HEK293 (cell line): Measurements from ENCODE around the gene KCNRG.

Experiments
- KLF9 ChIP-seq: fragments of 450-650 bp; formaldehyde crosslinking; IDR thresholded peaks from 2 replicates; pipeline ENCODE4 v1.5.1; 2016; ENCODE audit warnings: missing biosample characterization, missing genetic modification characterization, low read depth
- RBAK ChIP-seq: fragments of 450-650 bp; formaldehyde crosslinking; IDR thresholded peaks from 2 replicates; pipeline ENCODE4 v1.5.1; 2016; ENCODE audit warnings: missing biosample characterization, missing genetic modification characterization
- SALL2 ChIP-seq: fragments of 450-650 bp; formaldehyde crosslinking; IDR thresholded peaks from 2 replicates; pipeline ENCODE4 v1.5.0; 2017; ENCODE audit warnings: missing biosample characterization, mild to moderate bottlenecking, missing genetic modification characterization, borderline replicate concordance
- SCRT2 ChIP-seq: fragments of 450-650 bp; formaldehyde crosslinking; IDR thresholded peaks from 2 replicates; pipeline ENCODE4 v1.5.1; 2016; ENCODE audit warnings: missing biosample characterization, missing genetic modification characterization
- ZBTB17 ChIP-seq: fragments of 450-650 bp; formaldehyde crosslinking; IDR thresholded peaks from 2 replicates; pipeline ENCODE4 v1.5.1; 2016; ENCODE audit warnings: missing biosample characterization, missing genetic modification characterization
- ZFHX2 ChIP-seq: fragments of 450-650 bp; formaldehyde crosslinking; conservative IDR thresholded peaks from 2 replicates; pipeline ENCODE4 v1.5.1; 2016; ENCODE audit warnings: missing biosample characterization, missing genetic modification characterization
- ZFP37 ChIP-seq: fragments of 450-650 bp; formaldehyde crosslinking; IDR thresholded peaks from 2 replicates; pipeline ENCODE4 v1.5.1; 2016; ENCODE audit warnings: missing biosample characterization, missing genetic modification characterization
- ZNF10 ChIP-seq: fragments of 450-650 bp; formaldehyde crosslinking; IDR thresholded peaks from 2 replicates; pipeline ENCODE4 v1.5.1; 2017; ENCODE audit warnings: missing biosample characterization, missing genetic modification characterization
- ZNF112 ChIP-seq: fragments of 450-650 bp; formaldehyde crosslinking; IDR thresholded peaks from 2 replicates; pipeline ENCODE4 v1.5.0; 2017; ENCODE audit warnings: missing biosample characterization, missing genetic modification characterization
- ZNF114 ChIP-seq: fragments of 450-650 bp; formaldehyde crosslinking; IDR thresholded peaks from 2 replicates; pipeline ENCODE4 v1.5.0; 2017; ENCODE audit warnings: missing biosample characterization, missing genetic modification characterization
- ZNF138 ChIP-seq: fragments of 450-650 bp; formaldehyde crosslinking; IDR thresholded peaks from 2 replicates; pipeline ENCODE4 v1.5.1; 2016; ENCODE audit warnings: missing biosample characterization, missing genetic modification characterization, borderline replicate concordance
- ZNF184 ChIP-seq: fragments of 450-650 bp; IDR thresholded peaks from 2 replicates; pipeline ENCODE4 v1.5.1; 2018; ENCODE audit warnings: missing biosample characterization, mild to moderate bottlenecking, missing genetic modification characterization
- ZNF223 ChIP-seq: fragments of 450-650 bp; formaldehyde crosslinking; IDR thresholded peaks from 2 replicates; pipeline ENCODE4 v1.5.1; 2016; ENCODE audit warnings: missing biosample characterization, missing genetic modification characterization
- ZNF280D ChIP-seq: fragments of 450-650 bp; formaldehyde crosslinking; IDR thresholded peaks from 2 replicates; pipeline ENCODE4 v1.5.1; 2016; ENCODE audit warnings: missing biosample characterization, missing genetic modification characterization
- ZNF324 ChIP-seq: fragments of 450-650 bp; formaldehyde crosslinking; IDR thresholded peaks from 2 replicates; pipeline ENCODE4 v1.5.1; 2016; ENCODE audit warnings: missing biosample characterization, missing genetic modification characterization
- ZNF341 ChIP-seq: fragments of 450-650 bp; formaldehyde crosslinking; IDR thresholded peaks from 2 replicates; pipeline ENCODE4; 2016; ENCODE audit warnings: low read depth, missing biosample characterization, missing genetic modification characterization
- ZNF366 ChIP-seq: fragments of 450-650 bp; formaldehyde crosslinking; conservative IDR thresholded peaks from 2 replicates; pipeline ENCODE4 v1.5.1; 2016; ENCODE audit warnings: missing biosample characterization, missing genetic modification characterization
- ZNF37A ChIP-seq: fragments of 450-650 bp; IDR thresholded peaks from 2 replicates; pipeline ENCODE4 v1.5.1; 2018; ENCODE audit warnings: missing biosample characterization, missing genetic modification characterization
- ZNF529 ChIP-seq: fragments of 450-650 bp; formaldehyde crosslinking; IDR thresholded peaks from 2 replicates; pipeline ENCODE4 v1.5.1; 2017; ENCODE audit warnings: missing genetic modification characterization, missing biosample characterization; ENCODE audit not compliant: insufficient replicate concordance
- ZNF549 ChIP-seq: fragments of 450-650 bp; IDR thresholded peaks from 2 replicates; pipeline ENCODE4 v1.5.1; 2018; ENCODE audit warnings: missing biosample characterization, missing genetic modification characterization, mild to moderate bottlenecking, inconsistent platforms, moderate library complexity
- ZNF561 ChIP-seq: fragments of 450-650 bp; IDR thresholded peaks from 2 replicates; pipeline ENCODE4 v1.5.1; 2018; ENCODE audit warnings: missing biosample characterization, missing genetic modification characterization, borderline replicate concordance
- ZNF610 ChIP-seq: fragments of 450-650 bp; formaldehyde crosslinking; IDR thresholded peaks from 2 replicates; pipeline ENCODE4 v1.5.1; 2016; ENCODE audit warnings: missing biosample characterization, missing genetic modification characterization, borderline replicate concordance
- ZNF639 ChIP-seq: fragments of 450-650 bp; formaldehyde crosslinking; IDR thresholded peaks from 2 replicates; pipeline ENCODE4 v1.5.1; 2016; ENCODE audit warnings: missing biosample characterization, missing genetic modification characterization
- ZNF645 ChIP-seq: fragments of 450-650 bp; formaldehyde crosslinking; IDR thresholded peaks from 2 replicates; pipeline ENCODE4; 2016; ENCODE audit warnings: missing biosample characterization, missing genetic modification characterization
- ZNF658 ChIP-seq: fragments of 450-650 bp; formaldehyde crosslinking; IDR thresholded peaks from 2 replicates; pipeline ENCODE4; 2016; ENCODE audit warnings: missing biosample characterization, missing genetic modification characterization
- ZNF660 ChIP-seq: fragments of 450-650 bp; IDR thresholded peaks from 2 replicates; pipeline ENCODE4 v1.5.1; 2018; ENCODE audit warnings: missing biosample characterization, mild to moderate bottlenecking, missing genetic modification characterization
- ZNF843 ChIP-seq: fragments of 450-650 bp; formaldehyde crosslinking; IDR thresholded peaks from 2 replicates; pipeline ENCODE4 v1.5.1; 2016; ENCODE audit warnings: missing biosample characterization, missing genetic modification characterization
- ZSCAN18 ChIP-seq: fragments of 450-650 bp; formaldehyde crosslinking; IDR thresholded peaks from 2 replicates; pipeline ENCODE4 v1.5.1; 2016; ENCODE audit warnings: missing biosample characterization, missing genetic modification characterization
- TF ChIP-seq, protein P1 (sequence below): fragments of 450-650 bp; formaldehyde crosslinking; IDR thresholded peaks from 2 replicates; pipeline ENCODE4 v1.5.1; 2016; ENCODE audit warnings: missing biosample characterization, missing genetic modification characterization

KCNRG gene

GRCh38 chr13:49996951-49997895 lies 18.0 kb upstream of the KCNRG start, which contains the start of gene TRIM13 (continued):
- TF ChIP-seq ZNF639 (peak; percentile 55; the same call in 1 of the 2 replicates), ZNF561 (tag by site-specific recombination) (peak; percentile 64; the same call in 1 of the 2 replicates), SALL2 (tag by site-specific recombination) (no peak), ZNF184 (tag by site-specific recombination) (peak; percentile 58), ZBTB17 (tag by site-specific recombination) (no peak), ZNF324 (peak; percentile 82), ZNF37A (no peak), ZNF658 (tag by site-specific recombination) (no peak), ZNF112 (tag by site-specific recombination) (no peak), ZFHX2 (tag by site-specific recombination) (peak; percentile 41), ZNF660 (tag by site-specific recombination) (no peak; the same call in none of the 2 replicates), ZNF114 (tag by site-specific recombination) (no peak), SCRT2 (no peak), ZNF341 (tag by site-specific recombination) (peak; percentile 76), KLF9 (tag by site-specific recombination) (peak; percentile 49), ZNF610 (tag by site-specific recombination) (peak; percentile 70), ZFP37 (tag by site-specific recombination) (peak; percentile 97), ZNF280D (no peak), ZNF549 (tag by site-specific recombination) (no peak), ZNF223 (no peak), ZNF645 (tag by site-specific recombination) (no peak), ZNF10 (tag by site-specific recombination) (0 out of 2 replicates have a peak, but pooled peaks have one; percentile 28), ZNF843 (tag by site-specific recombination) (0 out of 2 replicates have a peak, but pooled peaks have one; percentile 32), ZNF138 (tag by site-specific recombination) (no peak), ZNF366 (tag by site-specific recombination) (0 out of 2 replicates have a peak, but pooled peaks have one; percentile 40), ZNF529 (no peak), ZSCAN18 (tag by site-specific recombination) (no peak), RBAK (no peak)
- TF ChIP-seq, protein P1, sequence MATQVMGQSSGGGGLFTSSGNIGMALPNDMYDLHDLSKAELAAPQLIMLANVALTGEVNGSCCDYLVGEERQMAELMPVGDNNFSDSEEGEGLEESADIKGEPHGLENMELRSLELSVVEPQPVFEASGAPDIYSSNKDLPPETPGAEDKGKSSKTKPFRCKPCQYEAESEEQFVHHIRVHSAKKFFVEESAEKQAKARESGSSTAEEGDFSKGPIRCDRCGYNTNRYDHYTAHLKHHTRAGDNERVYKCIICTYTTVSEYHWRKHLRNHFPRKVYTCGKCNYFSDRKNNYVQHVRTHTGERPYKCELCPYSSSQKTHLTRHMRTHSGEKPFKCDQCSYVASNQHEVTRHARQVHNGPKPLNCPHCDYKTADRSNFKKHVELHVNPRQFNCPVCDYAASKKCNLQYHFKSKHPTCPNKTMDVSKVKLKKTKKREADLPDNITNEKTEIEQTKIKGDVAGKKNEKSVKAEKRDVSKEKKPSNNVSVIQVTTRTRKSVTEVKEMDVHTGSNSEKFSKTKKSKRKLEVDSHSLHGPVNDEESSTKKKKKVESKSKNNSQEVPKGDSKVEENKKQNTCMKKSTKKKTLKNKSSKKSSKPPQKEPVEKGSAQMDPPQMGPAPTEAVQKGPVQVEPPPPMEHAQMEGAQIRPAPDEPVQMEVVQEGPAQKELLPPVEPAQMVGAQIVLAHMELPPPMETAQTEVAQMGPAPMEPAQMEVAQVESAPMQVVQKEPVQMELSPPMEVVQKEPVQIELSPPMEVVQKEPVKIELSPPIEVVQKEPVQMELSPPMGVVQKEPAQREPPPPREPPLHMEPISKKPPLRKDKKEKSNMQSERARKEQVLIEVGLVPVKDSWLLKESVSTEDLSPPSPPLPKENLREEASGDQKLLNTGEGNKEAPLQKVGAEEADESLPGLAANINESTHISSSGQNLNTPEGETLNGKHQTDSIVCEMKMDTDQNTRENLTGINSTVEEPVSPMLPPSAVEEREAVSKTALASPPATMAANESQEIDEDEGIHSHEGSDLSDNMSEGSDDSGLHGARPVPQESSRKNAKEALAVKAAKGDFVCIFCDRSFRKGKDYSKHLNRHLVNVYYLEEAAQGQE (tag by site-specific recombination), result peak; percentile 68
